Measurements from ENCODE around the gene SELENOH. TPM values are rescaled to one million over a fixed set of nuclear protein-coding genes. Genes with fewer than 3 reads are reported as not detected.
A peak's percentile ranks its signal among the peaks of the same experiment; 100 is the strongest.

SELENOH gene
- total RNA-seq, 1 experiment from 2014 or later, result 112 TPM

DNA sequence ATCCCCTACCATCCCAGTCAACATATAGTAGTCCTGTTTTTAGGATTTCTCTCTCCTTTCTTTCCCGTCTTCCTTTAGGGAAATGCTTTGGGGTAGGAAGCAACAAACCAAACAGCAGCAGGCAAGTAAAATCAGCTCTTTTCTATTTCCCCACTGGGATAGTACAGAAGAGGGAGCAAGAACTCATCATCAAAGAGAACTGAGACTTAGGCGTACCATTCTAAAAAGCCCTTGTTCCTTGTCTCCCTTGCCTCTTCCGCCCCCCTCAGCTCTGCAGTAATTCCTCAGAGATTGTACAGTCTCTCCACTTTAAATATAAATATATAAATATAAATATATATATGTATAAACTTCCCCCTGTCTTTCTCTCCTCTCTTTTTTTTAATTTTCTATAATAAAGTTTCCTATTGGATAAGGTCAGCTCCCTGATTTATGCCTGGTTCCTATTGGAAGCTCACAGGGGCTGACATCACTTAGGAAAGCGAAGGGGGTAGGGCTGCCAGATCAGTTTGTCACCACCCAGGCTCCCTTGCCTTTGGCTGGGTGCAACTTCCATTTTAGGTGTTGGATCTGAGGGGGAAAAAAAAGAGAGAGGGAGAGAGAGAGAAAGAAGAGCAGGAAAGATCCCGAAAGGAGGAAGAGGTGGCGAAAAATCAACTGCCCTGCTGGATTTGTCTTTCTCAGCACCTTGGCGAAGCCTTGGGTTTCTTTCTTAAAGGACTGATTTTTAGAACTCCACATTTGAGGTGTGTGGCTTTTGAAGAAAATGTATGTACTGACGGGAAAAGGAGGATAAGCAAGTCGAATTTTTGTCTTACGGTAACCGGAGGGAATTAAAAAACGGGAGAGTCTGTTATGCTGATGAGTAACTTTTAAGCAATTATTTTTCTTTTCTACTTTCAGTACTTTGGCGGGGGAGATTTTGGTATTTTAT is 20.3 kb downstream of the SELENOH start, which contains the start of gene CTNND1:
CTNND1 (plus strand) TSS at position 502 of the 934 bp plus-strand sequence. CDS start 29,677 bp downstream, outside the sequence.
- ATAC-seq, result peak; percentile 99
- ChIA-PET POLR2A (interaction anchor here (0.5 to 4.7 kb wide), 11 partner anchors 9 to 288 kb away, joined by 3 to 22 read pairs (median 3); partner anchors contain the start of gene BTBD18), CTCF (interaction anchor here (0.6 to 1.4 kb wide), 5 partner anchors 10 to 286 kb away, joined by 3 to 8 read pairs (median 3); no protein-coding TSS in a partner anchor)
- Histone ChIP-seq H3K27me3 (ENCODE audit: control insufficient read depth, insufficient read depth, low read length) (no peaks in the 10 kb centered on the region), H3K9me3 (ENCODE audit: control insufficient read depth, insufficient read depth, low read depth, low read length) (no peaks in the 10 kb centered on the region), H3K36me3 (ENCODE audit: control insufficient read depth, insufficient read depth, low read length) (peaks cover 8% of the 10 kb centered on the region; the same call in 1 of the 2 replicates), H3K4me1 (ENCODE audit: control insufficient read depth, insufficient read depth, low read length) (peaks cover 20% of the 10 kb centered on the region), H3K27ac (ENCODE audit: low read length) (peak within 1 kb of the TSS; percentile 99), H3K4me3 (ENCODE audit: low read depth in 2 of 2, low read length in 2 of 2) (peak within 1 kb of the TSS; percentile 90 to 99)
- in situ Hi-C loops (cut with HindIII; ENCODE audit: low pct_unique_long_range_greater_than_20kb, low sequenced_read_pairs) (no loop called here), intact Hi-C loops (cut with micrococcal nuclease; ENCODE audit: unreplicated experiment) (no loop called here)
- TF ChIP-seq SIN3A (IDR thresholded peaks at IDR 0.05; ENCODE audit: borderline replicate concordance, insufficient read depth, low read depth, low read length) (peak; percentile 58; the same call in 1 of the 2 replicates), TCF7L2 (IDR thresholded peaks at IDR 0.05; ENCODE audit: low read depth, low read length) (peak; percentile 44; the same call in 1 of the 2 replicates), REST (IDR thresholded peaks at IDR 0.05; ENCODE audit: insufficient read depth in 1 of 2, low read depth in 2 of 2, low read length in 1 of 2) (no peak), POLR2AphosphoS5 (IDR thresholded peaks at IDR 0.05; ENCODE audit: low read depth, low read length) (peak; percentile 89)
- TF ChIP-seq, protein P1, sequence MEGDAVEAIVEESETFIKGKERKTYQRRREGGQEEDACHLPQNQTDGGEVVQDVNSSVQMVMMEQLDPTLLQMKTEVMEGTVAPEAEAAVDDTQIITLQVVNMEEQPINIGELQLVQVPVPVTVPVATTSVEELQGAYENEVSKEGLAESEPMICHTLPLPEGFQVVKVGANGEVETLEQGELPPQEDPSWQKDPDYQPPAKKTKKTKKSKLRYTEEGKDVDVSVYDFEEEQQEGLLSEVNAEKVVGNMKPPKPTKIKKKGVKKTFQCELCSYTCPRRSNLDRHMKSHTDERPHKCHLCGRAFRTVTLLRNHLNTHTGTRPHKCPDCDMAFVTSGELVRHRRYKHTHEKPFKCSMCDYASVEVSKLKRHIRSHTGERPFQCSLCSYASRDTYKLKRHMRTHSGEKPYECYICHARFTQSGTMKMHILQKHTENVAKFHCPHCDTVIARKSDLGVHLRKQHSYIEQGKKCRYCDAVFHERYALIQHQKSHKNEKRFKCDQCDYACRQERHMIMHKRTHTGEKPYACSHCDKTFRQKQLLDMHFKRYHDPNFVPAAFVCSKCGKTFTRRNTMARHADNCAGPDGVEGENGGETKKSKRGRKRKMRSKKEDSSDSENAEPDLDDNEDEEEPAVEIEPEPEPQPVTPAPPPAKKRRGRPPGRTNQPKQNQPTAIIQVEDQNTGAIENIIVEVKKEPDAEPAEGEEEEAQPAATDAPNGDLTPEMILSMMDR (IDR thresholded peaks at IDR 0.05), result no peak
- DNase-seq (ENCODE audit: low read depth, low spot score), result peak; percentile 86
- BruUV-seq (replicated peaks), result no TSS peak

DNA sequence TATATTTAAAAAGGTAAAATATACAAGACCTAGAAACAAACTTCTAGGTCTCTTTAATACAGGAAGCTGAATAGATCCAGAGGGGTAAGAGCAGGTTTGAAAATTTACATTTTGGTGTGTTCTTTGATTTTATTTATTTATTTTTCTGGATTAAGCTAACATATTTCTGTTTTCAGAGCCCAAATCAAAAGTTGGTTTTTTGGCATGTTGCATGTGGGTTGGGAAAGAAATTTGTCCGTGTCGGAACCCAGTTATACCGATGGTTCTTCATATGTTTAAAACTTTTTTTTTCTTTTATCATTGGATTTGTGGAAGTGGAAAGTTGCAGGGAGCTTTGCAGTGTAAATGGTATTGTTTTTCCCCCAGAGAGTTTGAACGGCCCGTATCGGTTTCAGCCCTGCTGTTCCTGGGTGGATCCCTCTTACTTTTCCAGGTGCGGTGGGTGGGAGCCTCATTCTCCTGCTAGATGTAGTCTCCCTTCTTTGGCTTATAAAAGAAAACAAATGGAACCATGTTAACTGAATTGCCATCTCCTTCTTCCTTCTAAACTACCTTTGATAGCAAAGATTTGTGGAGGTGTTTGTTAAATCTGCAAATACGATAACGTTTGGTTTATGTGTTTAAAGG is 21.1 kb downstream of the SELENOH start:
- Histone ChIP-seq H3K9me3 (ENCODE audit: control insufficient read depth, insufficient read depth, low read depth, low read length) (no peaks in the 10 kb centered on the region), H3K36me3 (ENCODE audit: control insufficient read depth, insufficient read depth, low read length) (peaks cover 8% of the 10 kb centered on the region; the same call in 1 of the 2 replicates), H3K27ac (ENCODE audit: low read length) (peak overlapping the region; percentile 99), H3K4me1 (ENCODE audit: control insufficient read depth, insufficient read depth, low read length) (peaks cover 24% of the 10 kb centered on the region), H3K27me3 (ENCODE audit: control insufficient read depth, insufficient read depth, low read length) (no peaks in the 10 kb centered on the region), H3K4me3 (ENCODE audit: low read depth in 2 of 2, low read length in 2 of 2) (peak overlapping the region; percentile 90 to 99)
- BruUV-seq (replicated peaks), result TSS peak; percentile 94
- no peak for ATAC-seq
- ChIA-PET CTCF (interaction anchor here (0.7 to 1.4 kb wide), 2 partner anchors 10 to 38 kb away, joined by 3 to 8 read pairs; no protein-coding TSS in a partner anchor), POLR2A (interaction anchor here (0.6 to 4.7 kb wide), 5 partner anchors 8 to 112 kb away, joined by 3 to 22 read pairs (median 3); no protein-coding TSS in a partner anchor)
- in situ Hi-C loops (cut with HindIII; ENCODE audit: low pct_unique_long_range_greater_than_20kb, low sequenced_read_pairs), result no loop called here
- no peak for DNase-seq (ENCODE audit: low read depth, low spot score)
- intact Hi-C loops (cut with micrococcal nuclease; ENCODE audit: unreplicated experiment), result no loop called here
- TF ChIP-seq, protein P1 (IDR thresholded peaks at IDR 0.05), result no peak
- no peak for TF ChIP-seq SIN3A (IDR thresholded peaks at IDR 0.05; ENCODE audit: borderline replicate concordance, insufficient read depth, low read depth, low read length)
